ENCODE measurements around the gene UBA1.
A peak's percentile ranks its signal among the peaks of the same experiment; 100 is the strongest.

The UBA1 gene

GRCh38 chrX:47230136-47230868 lies 36.7 kb downstream of the UBA1 start:
- Histone ChIP-seq H3K4me1 (ENCODE audit: low read length) (no peaks in the 10 kb centered on the region), H2AFZ (ENCODE audit: low read length) (no peak overlapping the region), H3F3A (ENCODE audit: insufficient read depth, low read length) (peaks cover 13% of the 10 kb centered on the region), H3K27me3 (replicated peaks; ENCODE audit: insufficient read depth, low read length) (no peaks in the 10 kb centered on the region), H3K27ac (ENCODE audit: low read length) (no peak overlapping the region), H3K36me3 (replicated peaks; ENCODE audit: insufficient read depth, low read length) (no peaks in the 10 kb centered on the region), H3K79me2 (ENCODE audit: low read length) (0 out of 2 replicates have a peak, but pooled peaks cover under 1% of the 10 kb centered on the region), H3K9ac (ENCODE audit: low read length) (no peak overlapping the region), H3K9me3 (replicated peaks; ENCODE audit: insufficient read depth, low read length) (no peaks in the 10 kb centered on the region), H3K4me2 (ENCODE audit: low read depth, low read length) (no peak overlapping the region), H3K9me2 (replicated peaks; ENCODE audit: insufficient read depth, low read length) (no peaks in the 10 kb centered on the region), H4K20me1 (ENCODE audit: insufficient read depth, low read length) (no peaks in the 10 kb centered on the region), H3K4me3 (ENCODE audit: low read length) (no peak overlapping the region)
- no peak for DNase-seq
- TF ChIP-seq CTCF (IDR thresholded peaks at IDR 0.05; ENCODE audit: low read length), result no peak
- no peak for TF ChIP-seq EZH2phosphoT487 (IDR thresholded peaks at IDR 0.05; ENCODE audit: low read length)
- no peak for TF ChIP-seq EZH2 (optimal IDR thresholded peaks at IDR 0.05; ENCODE audit: low read depth, low read length)

- Histone ChIP-seq H3K4me3 (ENCODE audit: low read length) (no peak overlapping the region), H3K9me2 (replicated peaks; ENCODE audit: insufficient read depth, low read length) (no peaks in the 10 kb centered on the region), H2AFZ (ENCODE audit: low read length) (no peak overlapping the region), H3K4me1 (ENCODE audit: low read length) (no peaks in the 10 kb centered on the region), H4K20me1 (ENCODE audit: insufficient read depth, low read length) (no peaks in the 10 kb centered on the region), H3K27me3 (replicated peaks; ENCODE audit: insufficient read depth, low read length) (no peaks in the 10 kb centered on the region), H3K9me3 (replicated peaks; ENCODE audit: insufficient read depth, low read length) (no peaks in the 10 kb centered on the region), H3K9ac (ENCODE audit: low read length) (no peak overlapping the region), H3K36me3 (replicated peaks; ENCODE audit: insufficient read depth, low read length) (no peaks in the 10 kb centered on the region), H3F3A (ENCODE audit: insufficient read depth, low read length) (peaks cover 13% of the 10 kb centered on the region), H3K27ac (ENCODE audit: low read length) (no peak overlapping the region), H3K79me2 (ENCODE audit: low read length) (0 out of 2 replicates have a peak, but pooled peaks cover 2% of the 10 kb centered on the region), H3K4me2 (ENCODE audit: low read depth, low read length) (no peak overlapping the region)
- TF ChIP-seq EZH2 (optimal IDR thresholded peaks at IDR 0.05; ENCODE audit: low read depth, low read length), result no peak
- TF ChIP-seq CTCF (IDR thresholded peaks at IDR 0.05; ENCODE audit: low read length), result no peak
- TF ChIP-seq EZH2phosphoT487 (IDR thresholded peaks at IDR 0.05; ENCODE audit: low read length), result no peak
- DNase-seq, result no peak
Measured at GRCh38 chrX:47231167-47231566, 37.5 kb downstream of the UBA1 start.

GRCh38 chrX:47232197-47232802 lies 38.7 kb downstream of the UBA1 start:
- H3K79me2 ChIP-seq (ENCODE audit: low read length), result 0 out of 2 replicates have a peak, but pooled peaks cover 2% of the 10 kb centered on the region
- H3K9me3 ChIP-seq (replicated peaks; ENCODE audit: insufficient read depth, low read length), result no peaks in the 10 kb centered on the region
- no peaks in the 10 kb centered on the region for H3K36me3 ChIP-seq (replicated peaks; ENCODE audit: insufficient read depth, low read length)
- no peaks in the 10 kb centered on the region for H4K20me1 ChIP-seq (ENCODE audit: insufficient read depth, low read length)
- peak overlapping the region; percentile 92 for H3K4me2 ChIP-seq (ENCODE audit: low read depth, low read length)
- H3K9ac ChIP-seq (ENCODE audit: low read length), result peak overlapping the region; percentile 97
- H3F3A ChIP-seq (ENCODE audit: insufficient read depth, low read length), result peaks cover 13% of the 10 kb centered on the region
- TF ChIP-seq EZH2phosphoT487 (IDR thresholded peaks at IDR 0.05; ENCODE audit: low read length) (no peak), EZH2 (optimal IDR thresholded peaks at IDR 0.05; ENCODE audit: low read depth, low read length) (no peak)
- peak overlapping the region; percentile 95; the same call in 1 of the 2 replicates for H3K27ac ChIP-seq (ENCODE audit: low read length)
- no peaks in the 10 kb centered on the region for H3K9me2 ChIP-seq (replicated peaks; ENCODE audit: insufficient read depth, low read length)
- DNase-seq, result no peak
- no peaks in the 10 kb centered on the region for H3K4me1 ChIP-seq (ENCODE audit: low read length)
- peak overlapping the region; percentile 71 for H3K4me3 ChIP-seq (ENCODE audit: low read length)
- no peaks in the 10 kb centered on the region for H3K27me3 ChIP-seq (replicated peaks; ENCODE audit: insufficient read depth, low read length)
- H2AFZ ChIP-seq (ENCODE audit: low read length), result peak overlapping the region; percentile 75; the same call in 1 of the 2 replicates

Data from MM.1S (cell line).